Activated naive CD8-positive, alpha-beta T cell treated with anti-CD3 and anti-CD28 coated beads, Interleukin-2, amount 50 U/mL, for 16 hours (primary cell): ENCODE results near the gene ELP5.

Source experiments
- DNase-seq: peaks from one replicate; pipeline ENCODE4 v3.0.0-alpha.2; 2020; ENCODE audit warnings: low read depth, low spot score

ELP5 gene

DNA sequence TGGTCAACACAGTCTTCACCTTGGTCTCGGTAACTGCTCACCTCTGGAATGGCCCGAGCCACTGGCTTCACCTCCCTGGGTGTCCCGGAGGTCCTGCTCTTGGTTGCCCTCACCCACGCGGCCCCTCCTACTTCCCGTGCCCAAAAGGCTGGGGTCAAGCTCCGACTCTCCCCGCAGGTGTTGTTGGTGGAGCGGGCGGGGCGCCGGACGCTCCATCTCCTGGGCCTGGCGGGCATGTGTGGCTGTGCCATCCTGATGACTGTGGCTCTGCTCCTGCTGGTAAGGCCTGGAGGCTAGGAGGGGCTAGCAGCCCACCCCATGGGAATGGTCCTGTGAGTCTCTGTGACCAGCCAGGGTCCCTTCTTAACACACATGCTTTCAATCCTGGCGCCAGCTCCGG lies 32.9 kb downstream of the ELP5 start:
- DNase-seq, result no peak

DNA sequence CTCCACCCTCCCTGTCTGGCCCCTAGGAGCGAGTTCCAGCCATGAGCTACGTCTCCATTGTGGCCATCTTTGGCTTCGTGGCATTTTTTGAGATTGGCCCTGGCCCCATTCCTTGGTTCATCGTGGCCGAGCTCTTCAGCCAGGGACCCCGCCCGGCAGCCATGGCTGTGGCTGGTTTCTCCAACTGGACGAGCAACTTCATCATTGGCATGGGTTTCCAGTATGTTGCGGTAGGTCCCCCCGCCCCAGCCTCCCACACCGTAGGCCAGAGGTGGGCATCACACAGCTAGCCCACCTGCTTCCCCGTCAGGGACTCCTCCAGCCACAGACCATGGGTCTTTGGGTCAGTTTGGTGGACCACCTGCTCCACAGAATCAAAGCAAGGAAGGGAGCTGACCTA lies 33.7 kb downstream of the ELP5 start:
- no peak for DNase-seq

DNA sequence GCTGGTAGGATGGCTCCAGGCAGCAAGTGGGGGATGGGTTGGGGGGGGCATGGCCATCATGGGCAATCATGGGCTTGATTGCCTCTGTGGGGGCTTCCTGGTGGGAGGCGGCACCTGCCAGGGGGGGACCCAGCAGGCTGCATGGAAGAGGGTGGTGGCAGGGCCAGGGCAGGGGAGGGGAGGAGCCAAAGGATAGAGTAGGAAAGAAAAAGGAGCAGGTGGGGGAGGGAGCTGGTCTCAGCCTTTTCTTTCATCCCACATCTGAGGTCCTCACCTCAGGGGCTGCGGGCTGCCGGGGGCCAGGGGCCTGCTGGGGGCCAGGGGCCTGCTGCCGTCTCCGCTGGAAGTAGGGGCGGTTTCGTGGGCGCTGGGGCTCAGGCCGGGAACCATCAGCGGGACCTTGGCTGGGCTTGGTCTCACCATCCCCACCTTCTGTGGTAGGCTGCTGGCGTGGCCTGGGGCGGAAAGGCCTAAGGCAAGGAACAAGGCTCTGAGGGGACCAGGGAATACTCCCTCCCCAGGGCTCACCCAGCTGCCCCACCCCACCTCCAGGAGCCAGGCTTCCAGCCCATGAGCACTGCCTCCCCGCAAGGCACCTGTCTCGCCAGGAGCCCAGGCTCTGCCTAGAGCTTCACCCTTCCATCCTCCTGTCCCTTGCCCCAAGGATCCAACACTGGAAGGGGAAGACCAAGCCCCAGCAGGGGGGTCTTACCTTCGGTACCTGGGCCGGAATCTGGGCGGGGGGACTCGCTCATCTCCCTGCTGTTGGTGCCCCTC lies 37.4 kb downstream of the ELP5 start:
- no peak for DNase-seq

DNA sequence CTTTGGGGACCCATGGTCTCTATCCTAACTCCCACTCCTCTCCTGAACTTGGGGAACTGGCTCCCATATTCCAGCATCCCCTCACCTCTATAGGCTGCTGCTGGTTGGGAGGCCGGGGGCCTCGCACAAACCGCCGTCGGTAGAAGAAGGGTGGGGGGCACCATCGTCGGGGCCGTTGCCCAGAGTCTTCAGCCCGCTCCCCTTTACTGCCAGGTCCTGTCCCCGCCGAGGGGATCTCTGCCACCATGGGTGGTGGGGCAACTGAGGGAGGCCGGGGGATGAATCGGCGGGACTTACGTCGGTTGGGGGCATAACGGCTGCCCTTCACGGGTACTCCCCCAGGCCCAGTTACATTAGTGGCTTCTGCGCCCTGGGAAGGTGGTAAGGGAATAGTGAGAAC lies 38.2 kb downstream of the ELP5 start:
- DNase-seq, result no peak

DNA sequence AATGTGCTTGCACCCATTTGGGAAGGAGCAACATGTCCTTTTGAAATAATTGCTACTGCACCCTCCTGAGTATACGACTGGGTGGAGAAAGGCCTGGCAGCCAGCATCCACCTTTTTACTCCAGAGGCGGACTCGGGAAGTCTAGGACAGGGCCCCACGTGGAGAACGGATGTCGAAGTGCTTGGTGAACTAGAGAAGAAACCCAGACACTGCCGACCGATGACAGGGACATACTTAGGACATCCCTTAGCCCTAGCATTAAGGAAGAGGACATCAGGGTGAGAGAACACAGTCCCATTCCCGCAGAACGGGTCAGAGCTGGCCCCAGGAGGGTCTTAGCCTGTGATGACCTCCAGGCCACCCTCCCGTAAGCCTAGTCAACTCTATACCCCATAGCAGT lies 38.7 kb downstream of the ELP5 start:
- DNase-seq, result no peak

DNA sequence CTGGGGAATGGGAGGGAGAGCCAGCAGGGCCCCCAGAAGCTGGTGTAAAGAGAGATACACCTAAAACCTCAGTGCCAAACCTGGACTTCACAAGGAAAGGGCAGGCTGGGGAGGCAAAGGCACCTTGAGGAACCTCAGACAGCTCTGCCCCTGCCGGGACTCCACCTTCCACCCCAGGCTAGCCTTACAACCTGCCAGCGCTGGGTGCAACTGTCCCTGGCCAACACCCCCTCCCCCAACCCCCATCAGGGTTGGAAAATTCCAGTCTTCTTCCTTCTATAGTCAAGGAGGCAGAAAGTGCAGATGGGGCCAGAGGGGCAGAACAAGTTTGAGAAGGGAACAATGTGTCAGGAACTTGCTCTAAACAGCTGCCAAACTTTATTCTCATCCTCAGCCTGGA lies 40.2 kb downstream of the ELP5 start:
- no peak for DNase-seq

DNA sequence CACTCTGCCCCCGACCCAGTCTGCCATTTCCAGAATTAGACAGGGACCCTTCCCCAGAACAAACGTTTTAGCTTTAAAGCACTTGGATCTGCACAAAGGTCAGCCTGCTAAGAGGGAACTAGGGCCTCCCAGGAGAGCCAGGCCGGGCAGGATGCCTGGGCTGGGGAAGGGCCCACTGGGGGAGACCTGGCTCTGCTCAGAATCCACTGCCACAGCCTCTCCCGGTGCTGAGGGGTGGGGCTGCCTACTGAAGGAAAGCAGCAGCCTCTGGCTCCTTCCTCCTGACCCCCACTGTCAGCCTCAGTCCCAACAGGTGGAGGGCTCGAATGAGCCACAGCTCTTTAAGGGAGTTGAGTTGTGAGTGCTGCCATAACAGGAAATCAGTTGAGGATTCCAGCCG lies 40.7 kb downstream of the ELP5 start:
- DNase-seq, result no peak

DNA sequence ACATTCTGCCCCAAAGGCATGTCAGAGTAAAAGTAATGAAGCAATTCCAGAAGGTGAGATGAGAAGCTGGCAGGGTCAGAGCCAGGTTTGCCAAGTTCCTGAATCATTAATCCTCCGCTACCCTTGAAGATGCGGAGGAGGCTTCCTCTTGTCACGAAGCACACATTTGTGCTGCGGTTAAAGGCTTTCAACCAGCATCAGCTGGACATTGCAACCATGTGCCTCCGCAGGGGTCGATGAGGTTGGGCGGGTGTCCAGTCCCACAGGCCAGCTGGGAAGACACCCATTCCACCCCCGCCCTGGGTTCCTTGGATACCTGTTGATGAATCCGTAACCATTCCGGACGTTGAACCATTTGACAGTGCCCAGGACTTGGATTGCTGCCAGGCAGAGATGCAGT lies 41.1 kb downstream of the ELP5 start:
- no peak for DNase-seq

DNA sequence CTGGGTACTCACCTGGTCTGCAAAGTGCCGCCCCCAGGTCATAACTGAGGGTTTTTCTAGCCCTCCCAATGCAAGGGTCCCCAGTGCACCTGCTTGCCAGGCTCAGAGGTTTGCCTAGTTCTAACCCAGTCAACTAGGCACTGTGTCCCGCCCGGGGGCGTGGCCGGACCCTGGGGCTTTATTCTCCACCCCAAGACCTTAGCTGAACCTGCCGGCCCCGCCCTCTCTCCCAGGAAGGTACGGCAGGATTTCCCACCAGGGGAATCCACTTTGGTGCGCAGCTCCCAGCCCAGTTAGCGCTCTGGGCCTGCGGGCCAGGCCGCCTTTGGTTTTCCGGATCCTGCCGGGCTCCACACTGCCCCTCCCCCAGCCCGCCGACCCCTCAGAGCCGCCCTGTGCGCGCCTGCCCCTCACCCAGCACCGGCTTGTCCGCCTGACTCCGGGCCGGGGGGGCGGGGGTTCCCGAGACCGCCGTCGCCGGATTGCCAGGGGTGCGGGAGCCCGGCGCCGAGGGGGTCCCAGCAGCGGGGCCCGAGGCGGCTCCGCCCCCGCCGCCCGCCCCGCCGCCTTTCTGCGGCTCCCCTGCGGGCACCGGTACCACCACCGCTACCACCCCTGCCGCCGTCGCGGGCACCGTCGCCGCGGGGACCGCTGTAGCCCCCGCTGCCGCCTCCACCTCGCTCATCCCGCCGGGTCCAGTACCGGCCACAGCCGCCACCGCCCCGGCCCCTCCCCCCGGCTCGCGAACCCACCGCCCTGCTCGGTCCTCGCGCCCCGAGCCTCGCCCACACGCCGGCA lies 42.0 kb downstream of the ELP5 start:
- DNase-seq, result no peak

DNA sequence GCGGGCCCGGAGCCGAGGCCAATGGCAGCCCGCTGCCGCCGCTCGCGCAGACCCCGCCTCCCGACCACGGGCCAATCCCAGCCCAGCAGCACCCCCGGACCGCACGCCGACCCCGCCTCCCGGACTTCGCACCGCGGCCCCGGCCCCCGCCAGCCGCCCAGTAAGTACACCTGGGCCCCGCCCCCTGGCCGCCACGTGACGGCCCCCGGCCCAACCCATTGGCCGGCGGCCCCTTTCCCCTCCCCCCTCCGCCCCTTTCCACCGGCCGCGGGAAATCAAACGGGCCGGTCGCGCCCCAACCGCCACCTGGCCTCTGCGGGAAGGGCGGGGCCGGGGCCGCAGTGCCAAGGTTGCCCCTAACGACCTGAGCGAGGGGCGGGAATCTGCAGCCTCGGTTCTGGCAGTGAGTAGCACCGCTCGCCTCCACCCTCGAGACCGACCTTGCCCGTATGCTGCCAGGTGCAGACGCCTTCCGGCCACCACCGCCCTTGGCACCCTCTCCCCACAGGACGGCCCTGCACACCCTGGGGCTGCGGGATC lies 42.7 kb downstream of the ELP5 start, which contains the start of gene YBX2:
Gene YBX2, minus strand, starts transcription at position 26 of the 540 bp plus-strand sequence. CDS start 139 bp downstream, outside the sequence.
- peak; percentile 51 for DNase-seq

DNA sequence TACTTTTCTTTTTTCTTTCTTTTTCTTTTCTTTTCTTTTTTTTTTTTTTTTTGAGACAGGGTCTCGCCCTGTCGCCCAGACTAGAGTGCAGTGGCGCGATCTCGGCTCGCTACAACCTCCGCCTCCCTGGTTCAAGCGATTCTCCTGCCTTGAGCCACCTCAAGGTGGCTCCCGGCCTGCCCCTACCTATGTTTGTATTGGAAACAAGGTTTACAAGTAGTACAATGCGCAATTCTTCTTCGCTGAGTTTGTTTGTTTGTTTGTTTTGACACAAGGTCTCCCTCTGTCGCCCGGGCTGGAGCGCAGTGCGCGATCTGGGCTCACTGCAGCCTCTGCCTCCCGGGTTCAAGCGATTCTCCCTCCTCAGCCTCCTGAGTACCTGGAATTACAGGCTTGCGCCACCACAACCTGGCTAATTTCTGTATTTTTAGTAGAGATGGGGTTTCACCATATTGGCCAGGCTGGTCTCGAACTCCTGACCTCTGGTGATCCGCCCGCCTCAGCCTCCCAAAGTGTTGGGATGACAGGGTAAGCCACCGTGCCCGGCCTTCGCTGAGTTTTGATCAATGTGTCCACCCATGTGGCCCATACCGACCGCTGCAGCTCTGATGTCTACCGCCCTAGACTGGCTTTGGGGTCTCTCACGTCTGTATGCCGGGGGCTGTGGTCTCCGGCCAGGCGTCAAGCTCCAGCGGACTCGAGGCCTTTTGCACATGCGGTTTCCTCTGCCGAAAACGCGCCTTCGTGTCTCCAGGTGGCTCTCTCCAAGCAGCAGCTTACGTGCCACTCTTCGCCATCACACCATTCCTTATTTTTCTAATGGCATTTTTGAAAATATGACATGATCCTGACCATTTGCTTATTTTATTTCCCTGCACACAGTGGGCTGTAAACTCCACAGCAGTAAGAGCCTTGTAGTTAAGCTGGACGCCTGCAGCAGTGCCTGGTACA lies 43.5 kb downstream of the ELP5 start:
- DNase-seq, result no peak

DNA sequence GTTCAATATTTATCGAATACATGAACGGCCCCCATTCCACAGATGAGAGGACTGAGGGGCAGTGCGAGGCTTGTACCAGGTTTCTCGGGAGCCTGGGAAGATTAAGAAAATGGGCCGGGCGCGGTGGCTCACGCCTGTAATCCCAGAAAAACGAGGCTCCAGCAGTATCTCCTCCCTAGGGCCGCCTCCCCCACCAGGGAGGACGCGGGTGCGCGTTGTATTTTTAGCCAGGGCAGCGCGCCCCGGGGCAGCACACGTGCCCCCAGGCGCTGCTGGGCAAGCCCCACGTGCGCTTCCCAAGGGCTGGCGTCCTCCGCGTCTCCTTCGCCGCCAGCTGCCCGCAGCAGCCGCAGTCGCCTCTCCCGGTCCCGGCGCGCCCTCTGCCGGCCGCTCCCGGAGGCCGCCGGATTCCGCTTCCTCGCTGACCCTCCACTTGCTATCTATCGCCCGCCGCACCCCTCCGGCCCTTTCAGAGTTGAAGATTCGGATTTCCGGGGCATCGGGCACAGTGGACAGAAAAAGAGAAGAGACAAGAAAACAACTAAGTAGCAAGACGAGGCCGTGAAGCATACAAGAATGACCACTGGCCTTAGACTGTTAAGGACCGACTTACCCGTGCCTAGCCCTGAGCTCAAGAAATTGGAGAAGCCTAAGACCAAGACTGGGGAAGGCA lies 44.3 kb downstream of the ELP5 start:
- no peak for DNase-seq

DNA sequence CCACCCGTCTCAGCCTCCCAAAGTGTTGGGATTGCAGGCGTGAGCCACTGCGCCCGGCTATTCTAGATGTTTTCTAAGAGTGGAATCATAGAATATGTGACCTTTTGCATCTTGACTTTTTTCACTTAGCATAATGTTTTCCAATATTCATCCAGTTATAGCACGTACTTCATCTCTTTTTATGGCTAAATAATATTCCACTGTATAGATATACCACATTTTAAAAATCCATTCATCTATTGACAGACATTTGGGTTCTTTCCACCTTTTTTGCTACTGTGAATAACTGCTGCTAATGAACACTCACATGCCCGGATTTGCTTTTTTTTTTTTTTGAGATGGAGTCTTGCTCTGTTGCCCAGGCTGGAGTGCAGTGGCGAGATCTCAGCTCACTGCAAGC lies 52.2 kb downstream of the ELP5 start:
- no peak for DNase-seq

DNA sequence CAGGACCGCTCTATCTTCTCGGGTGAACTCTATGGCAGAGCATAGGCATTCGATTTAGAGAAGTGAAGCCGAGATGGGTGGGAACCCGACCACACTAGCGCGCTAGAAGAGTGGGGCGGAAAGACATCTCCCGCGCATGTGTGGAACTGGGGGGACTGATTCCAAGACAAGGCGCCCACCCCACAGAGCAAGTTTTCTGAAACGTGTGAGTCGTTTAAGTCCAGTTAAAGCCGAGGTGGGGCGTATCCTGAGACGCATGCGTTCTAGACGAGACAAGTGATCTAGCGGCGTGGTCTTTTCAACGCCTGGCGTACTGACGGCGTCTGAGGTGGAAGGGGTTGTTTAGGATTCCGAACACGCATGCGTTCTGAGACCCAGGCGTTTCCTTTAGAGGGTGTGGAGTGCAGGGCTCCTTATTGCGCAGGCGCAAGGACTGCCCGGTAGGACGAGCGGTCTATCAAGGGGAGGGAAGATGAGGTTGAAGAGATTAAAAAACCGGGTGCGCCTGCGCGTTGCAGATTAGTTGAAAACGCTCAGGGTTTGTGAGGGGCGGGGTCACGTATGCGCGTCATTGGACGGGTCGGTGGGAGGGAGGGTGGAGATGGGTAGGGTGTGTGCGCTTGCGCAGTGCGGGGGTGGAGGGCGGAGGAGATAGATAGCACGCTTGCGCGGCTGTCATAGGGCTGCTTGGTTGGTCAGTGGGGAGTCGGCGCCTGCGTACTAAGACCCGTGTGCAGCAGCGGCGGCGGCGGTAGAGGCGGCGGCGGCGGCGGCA lies 55.1 kb downstream of the ELP5 start, which contains the start of gene EIF5A:
Gene EIF5A, plus strand, starts transcription at position 718 of the 775 bp plus-strand sequence. CDS start 2,008 bp downstream, outside the sequence.
- DNase-seq, result peak; percentile 100

DNA sequence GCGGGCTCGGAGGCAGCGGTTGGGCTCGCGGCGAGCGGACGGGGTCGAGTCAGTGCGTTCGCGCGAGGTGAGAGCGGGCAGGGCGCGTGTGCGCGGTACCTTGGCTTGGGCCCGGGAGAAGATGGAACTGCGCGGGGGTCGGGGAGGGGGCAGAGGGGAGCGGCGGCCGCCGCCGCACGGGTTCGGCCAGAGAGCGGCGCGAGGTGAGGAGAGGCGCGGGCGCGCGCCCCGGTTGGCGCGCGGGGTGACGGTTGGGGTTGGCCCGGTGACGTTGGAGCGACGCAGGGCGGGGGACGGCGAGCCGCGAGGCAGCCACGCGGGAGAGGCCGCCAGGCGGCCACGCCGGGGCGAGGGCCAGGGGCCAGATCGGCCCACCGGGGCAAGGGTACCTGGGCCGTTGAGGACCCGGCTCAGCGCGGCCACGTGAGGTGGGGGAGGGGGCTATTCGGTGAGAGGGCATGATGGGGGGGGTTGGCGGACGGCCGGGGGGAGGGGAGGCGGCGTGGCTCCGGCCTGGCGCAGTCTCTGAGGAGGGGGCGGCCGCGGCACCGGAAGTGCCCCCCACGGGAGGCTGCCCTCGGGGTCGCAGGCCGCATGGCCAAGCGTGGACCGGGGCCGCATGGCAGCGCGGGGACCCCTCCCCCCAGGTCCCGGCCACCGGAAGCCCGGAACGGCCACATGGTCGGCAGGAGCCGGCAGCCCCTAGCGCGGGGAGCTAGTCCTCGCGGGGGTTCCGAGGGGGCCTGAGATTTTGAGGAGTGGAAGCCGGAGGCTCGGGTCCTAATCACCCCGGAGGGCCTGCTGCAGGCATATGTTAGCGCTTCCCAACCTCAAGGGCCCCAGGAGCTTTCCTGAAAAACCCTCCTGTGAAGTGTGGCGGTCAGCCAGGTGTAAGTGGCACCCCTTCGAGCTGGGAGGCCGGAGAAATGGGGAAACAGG lies 55.9 kb downstream of the ELP5 start:
- DNase-seq, result no peak

DNA sequence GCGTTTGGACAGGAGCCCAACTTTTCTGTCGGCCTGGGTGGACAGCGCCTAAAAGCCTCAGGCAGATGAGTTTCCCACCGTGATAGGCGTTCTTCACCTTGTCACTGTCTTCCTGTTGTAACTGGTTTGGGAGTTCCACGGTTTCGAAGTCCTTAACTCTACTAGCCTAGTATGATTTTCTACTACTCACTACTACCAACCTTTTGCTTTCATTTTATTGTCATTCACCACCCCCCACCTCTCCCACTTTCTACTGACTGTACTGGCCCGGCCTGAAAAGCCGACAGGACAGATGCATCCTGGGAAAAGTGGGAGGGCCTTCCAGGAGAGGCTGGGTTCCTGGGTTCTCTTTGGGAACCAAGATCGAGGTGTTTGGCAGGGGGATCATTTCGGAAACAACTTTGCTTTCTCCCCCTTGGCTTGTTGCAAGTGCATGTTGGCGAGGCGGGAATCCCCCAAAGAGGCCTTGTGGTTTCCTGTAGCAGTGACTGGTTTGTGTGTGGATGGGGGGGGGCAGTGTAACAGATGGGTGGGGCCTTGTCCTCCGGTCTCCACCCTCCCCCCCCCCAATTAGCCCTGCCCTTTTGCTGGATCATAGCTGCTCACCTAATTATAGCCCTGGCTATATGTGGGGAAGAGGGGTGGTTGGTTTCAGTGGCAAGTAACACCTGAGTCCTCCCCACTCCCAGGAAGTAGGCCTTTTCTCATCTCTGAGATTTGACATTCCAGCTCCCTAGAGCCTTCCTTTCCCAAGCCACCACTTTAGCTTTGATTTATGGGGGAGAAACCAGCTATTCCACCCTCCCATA lies 56.8 kb downstream of the ELP5 start:
- peak; percentile 68 for DNase-seq
